MCF 10A (cell line): Measurements from ENCODE around the gene YPEL2. TPM values are rescaled to one million over a fixed set of nuclear protein-coding genes. Genes with fewer than 3 reads are reported as not detected.
"Not testable (repeated sequence)": the region's sequence is repeated elsewhere in the genome, so short reads cannot be mapped to it uniquely, and the experiment has no call there.

ENCODE experiments used
- BruUV-seq: library from RNA; stranded (reverse); fragments of 400-500 nt; replicated peaks from 2 replicates; lab custom pipeline; 2021; lab: Mats Ljungman, UMichigan
- CTCF ChIA-PET: fragments of 300-600 bp; sonication (Branson Sonifier 250); formaldehyde crosslinking; extraction: SDS; loops from one replicate; lab custom pipeline; 2021; ENCODE audit warnings: antibody characterized with exemption, inconsistent platforms; lab: Yijun Ruan, JAX
- POLR2A ChIA-PET: fragments of 300-600, 350-650 bp; sonication (Branson Sonifier 250); formaldehyde crosslinking; extraction: SDS; loops from one replicate; lab custom pipeline; 2020; ENCODE audit warnings: antibody characterized with exemption, inconsistent platforms; lab: Yijun Ruan, JAX
- DNase-seq: peaks from one replicate; pipeline ENCODE4 v3.0.0-alpha.2; 2018; ENCODE audit not compliant: unreplicated experiment
- H3K27ac Mint-ChIP-seq: one replicate; pipeline ENCODE4 v1.8.0; 2022; ENCODE audit warnings: mild to moderate bottlenecking, low read depth, mixed read lengths; ENCODE audit not compliant: unreplicated experiment
- H3K27me3 Mint-ChIP-seq: one replicate; pipeline ENCODE4 v1.8.0; 2022; ENCODE audit warnings: mixed read lengths; ENCODE audit not compliant: insufficient read depth, unreplicated experiment
- H3K36me3 Mint-ChIP-seq: one replicate; pipeline ENCODE4 v1.8.0; 2022; ENCODE audit warnings: mild to moderate bottlenecking, moderate library complexity, mixed read lengths; ENCODE audit not compliant: insufficient read depth, unreplicated experiment
- H3K4me1 Mint-ChIP-seq: one replicate; pipeline ENCODE4 v1.8.0; 2022; ENCODE audit warnings: mixed read lengths; ENCODE audit not compliant: insufficient read depth, unreplicated experiment
- H3K4me3 Mint-ChIP-seq: one replicate; pipeline ENCODE4 v1.8.0; 2022; ENCODE audit warnings: mild to moderate bottlenecking, moderate library complexity, mixed read lengths; ENCODE audit not compliant: unreplicated experiment
- H3K9me3 Mint-ChIP-seq: one replicate; pipeline ENCODE4 v1.8.0; 2022; ENCODE audit warnings: mixed read lengths; ENCODE audit not compliant: unreplicated experiment
- intact Hi-C: fragments of 100-400 bp; cut with micrococcal nuclease; formaldehyde crosslinking; loops from 2 replicates; pipeline ENCODE4 v1.14.1; 2022
- total RNA-seq: library from RNA; stranded (reverse); gene quantifications from 2 replicates; pipeline ENCODE4 v1.2.3, GENCODE V29; 2022
- TF ChIP-seq, protein P1 (sequence below): fragments of 200-600 bp; IDR thresholded peaks from one replicate; pipeline ENCODE4 v1.8.0; 2022; ENCODE audit warnings: antibody characterized with exemption, mild to moderate bottlenecking; ENCODE audit not compliant: unreplicated experiment

YPEL2 gene
- total RNA-seq, 1 experiment from 2014 or later: 2.1 TPM

DNA sequence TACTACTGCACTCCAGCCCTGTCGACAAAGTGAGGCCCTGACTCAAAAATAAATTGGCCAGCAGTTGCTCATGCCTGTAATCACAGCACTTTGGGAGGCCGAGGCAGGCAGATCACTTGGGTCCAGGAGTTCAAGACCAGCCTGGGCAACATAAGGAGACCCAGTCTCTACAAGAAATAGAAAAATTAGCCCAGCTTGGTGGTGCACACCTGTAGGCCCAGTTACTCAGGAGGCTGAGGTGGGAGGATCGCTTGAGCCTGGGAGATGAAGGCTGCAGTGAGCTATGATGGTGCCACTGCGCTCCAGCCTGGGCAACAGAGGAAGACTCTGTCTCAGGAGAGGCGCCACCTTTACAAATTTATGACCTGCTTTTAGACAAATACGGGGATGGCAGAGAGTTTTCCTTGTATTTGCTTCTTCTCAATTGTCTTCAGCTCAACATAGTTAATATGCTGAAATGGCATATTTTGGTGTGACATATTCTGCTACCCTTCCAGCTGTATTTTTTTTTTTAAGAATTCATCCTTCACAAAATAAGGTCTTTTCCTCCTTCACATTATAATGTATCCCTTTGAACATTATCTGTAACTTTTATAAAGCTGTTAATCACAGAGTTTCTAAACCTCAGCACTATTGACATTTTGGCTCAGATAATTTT lies 21.1 kb upstream of the YPEL2 start:
- ChIA-PET CTCF (interaction anchor here (0.6 to 9.8 kb wide), 29 partner anchors 10 to 506 kb away, joined by 3 to 227 read pairs (median 4); partner anchors contain the start of gene GDPD1), POLR2A (interaction anchor here (0.8 to 3.1 kb wide), 7 partner anchors 90 to 255 kb away, joined by 3 to 18 read pairs (median 4); partner anchors contain the start of genes DHX40 and GDPD1)
- peaks cover 5% of the 10 kb centered on the region for H3K4me1 Mint-ChIP-seq
- H3K27me3 Mint-ChIP-seq: peaks cover 4% of the 10 kb centered on the region
- no peaks in the 10 kb centered on the region for H3K36me3 Mint-ChIP-seq
- H3K27ac Mint-ChIP-seq: no peak overlapping the region
- TF ChIP-seq, protein P1, sequence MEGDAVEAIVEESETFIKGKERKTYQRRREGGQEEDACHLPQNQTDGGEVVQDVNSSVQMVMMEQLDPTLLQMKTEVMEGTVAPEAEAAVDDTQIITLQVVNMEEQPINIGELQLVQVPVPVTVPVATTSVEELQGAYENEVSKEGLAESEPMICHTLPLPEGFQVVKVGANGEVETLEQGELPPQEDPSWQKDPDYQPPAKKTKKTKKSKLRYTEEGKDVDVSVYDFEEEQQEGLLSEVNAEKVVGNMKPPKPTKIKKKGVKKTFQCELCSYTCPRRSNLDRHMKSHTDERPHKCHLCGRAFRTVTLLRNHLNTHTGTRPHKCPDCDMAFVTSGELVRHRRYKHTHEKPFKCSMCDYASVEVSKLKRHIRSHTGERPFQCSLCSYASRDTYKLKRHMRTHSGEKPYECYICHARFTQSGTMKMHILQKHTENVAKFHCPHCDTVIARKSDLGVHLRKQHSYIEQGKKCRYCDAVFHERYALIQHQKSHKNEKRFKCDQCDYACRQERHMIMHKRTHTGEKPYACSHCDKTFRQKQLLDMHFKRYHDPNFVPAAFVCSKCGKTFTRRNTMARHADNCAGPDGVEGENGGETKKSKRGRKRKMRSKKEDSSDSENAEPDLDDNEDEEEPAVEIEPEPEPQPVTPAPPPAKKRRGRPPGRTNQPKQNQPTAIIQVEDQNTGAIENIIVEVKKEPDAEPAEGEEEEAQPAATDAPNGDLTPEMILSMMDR: no peak
- no TSS peak for BruUV-seq
- no peak for DNase-seq
- no peak overlapping the region for H3K4me3 Mint-ChIP-seq
- no peaks in the 10 kb centered on the region for H3K9me3 Mint-ChIP-seq
- intact Hi-C loops: loop anchor here (2.0 to 10.0 kb wide), 3 partner anchors 90 to 724 kb away; partner anchors contain the start of gene GDPD1

DNA sequence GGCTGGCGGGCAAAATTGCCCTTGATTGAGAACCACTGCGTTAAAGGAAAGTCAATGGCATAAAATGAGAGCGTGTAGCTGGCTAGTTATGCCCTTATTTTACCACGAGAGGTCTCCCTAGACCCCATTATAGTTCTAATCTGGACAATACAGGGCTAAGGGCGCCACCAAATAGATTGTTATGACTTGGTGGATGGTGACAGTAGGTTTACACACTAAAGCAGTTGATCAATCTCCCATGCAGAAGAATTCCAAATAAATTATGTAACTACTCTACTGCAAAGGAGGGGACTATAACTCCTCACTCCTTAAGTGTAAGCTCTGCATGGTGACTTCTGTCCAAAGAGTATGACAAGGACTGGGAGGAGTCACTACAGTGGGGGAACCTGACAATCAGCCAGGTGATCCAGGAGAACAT lies 20.4 kb upstream of the YPEL2 start:
- CTCF ChIA-PET: interaction anchor here (0.6 to 9.8 kb wide), 31 partner anchors 10 to 505 kb away, joined by 3 to 227 read pairs (median 4); partner anchors contain the start of gene GDPD1
- intact Hi-C loops: loop anchor here (1.0 to 10.0 kb wide), 6 partner anchors 90 to 724 kb away; partner anchors contain the start of gene GDPD1

DNA sequence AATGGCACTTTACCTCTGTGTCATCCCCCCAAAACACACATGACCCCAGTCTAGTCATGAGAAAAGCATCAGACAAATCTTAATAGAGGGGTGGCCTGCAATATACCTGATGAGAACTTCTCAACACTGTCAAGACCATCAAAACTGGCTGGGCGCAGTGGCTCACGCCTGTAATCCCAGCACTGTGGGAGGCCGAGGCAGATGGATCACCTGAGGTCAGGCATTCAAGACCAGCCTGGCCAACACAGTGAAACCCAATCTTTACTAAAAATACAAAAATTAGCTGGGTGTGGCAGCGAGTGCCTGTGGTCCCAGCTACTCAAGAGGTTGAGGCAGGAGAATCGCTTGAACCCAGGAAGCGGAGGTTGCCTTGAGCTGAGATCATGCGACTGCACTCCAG lies 19.9 kb upstream of the YPEL2 start:
- H3K4me3 Mint-ChIP-seq, H3K9me3 Mint-ChIP-seq, H3K36me3 Mint-ChIP-seq, H3K27me3 Mint-ChIP-seq, H3K27ac Mint-ChIP-seq, H3K4me1 Mint-ChIP-seq, DNase-seq, BruUV-seq: not testable (repeated sequence)
- intact Hi-C loops: loop anchor here (1.0 to 10.0 kb wide), 6 partner anchors 91 to 723 kb away; partner anchors contain the start of gene GDPD1
- ChIA-PET POLR2A (interaction anchor here (0.8 to 3.1 kb wide), 5 partner anchors 91 to 254 kb away, joined by 3 to 18 read pairs (median 5); partner anchors contain the start of genes DHX40 and GDPD1), CTCF (interaction anchor here (0.6 to 9.8 kb wide), 21 partner anchors 9 to 248 kb away, joined by 3 to 227 read pairs (median 5); no protein-coding TSS in a partner anchor)

More for the DNA sequence above, 20.4 kb upstream of the YPEL2 start:
- POLR2A ChIA-PET: interaction anchor here (0.8 to 3.1 kb wide), 7 partner anchors 91 to 254 kb away, joined by 3 to 18 read pairs (median 4); partner anchors contain the start of genes DHX40 and GDPD1
- Mint-ChIP-seq H3K27me3 (no peaks in the 10 kb centered on the region), H3K27ac (no peak overlapping the region), H3K4me1 (peaks cover 5% of the 10 kb centered on the region), H3K4me3 (no peak overlapping the region), H3K36me3 (no peaks in the 10 kb centered on the region), H3K9me3 (no peaks in the 10 kb centered on the region)
- TF ChIP-seq, protein P1: peak; percentile 79
- DNase-seq: peak; percentile 75
- no TSS peak for BruUV-seq

GRCh38 chr17:59315866-59316265 lies 15.6 kb upstream of the YPEL2 start:
- CTCF ChIA-PET: interaction anchor here (0.5 to 9.8 kb wide), 5 partner anchors 17 to 329 kb away, joined by 3 to 227 read pairs (median 3); no protein-coding TSS in a partner anchor

More at GRCh38 chr17:59315866-59316265, 15.6 kb upstream of the YPEL2 start:
- Mint-ChIP-seq H3K27ac (no peak overlapping the region), H3K9me3 (no peaks in the 10 kb centered on the region), H3K27me3 (no peaks in the 10 kb centered on the region), H3K36me3 (no peaks in the 10 kb centered on the region), H3K4me1 (peaks cover 2% of the 10 kb centered on the region), H3K4me3 (no peak overlapping the region)
- TF ChIP-seq, protein P1: no peak
- BruUV-seq: no TSS peak
- no peak for DNase-seq
- POLR2A ChIA-PET: interaction anchor here (0.6 kb wide), 1 partner anchor 226 kb away, joined by 3 read pairs; no protein-coding TSS in a partner anchor
- intact Hi-C loops: loop anchor here (10.0 kb wide), 2 partner anchors 429 to 719 kb away; no protein-coding TSS in a partner anchor
